SK-N-SH (cell line): ENCODE data around the gene HHIP. TPM values are rescaled to one million over a fixed set of nuclear protein-coding genes. Genes with fewer than 3 reads are reported as not detected.

Experiments
- CTCF ChIA-PET: fragments of 300-600, 350-600 bp; formaldehyde crosslinking; extraction: SDS; loops from one replicate; lab custom pipeline; 2021; lab: Yijun Ruan, JAX
- POLR2A ChIA-PET: fragments of 350-600 bp; sonication (Branson Sonifier 250); formaldehyde crosslinking; extraction: SDS; loops from one replicate; lab custom pipeline; 2020; ENCODE audit warnings: antibody characterized with exemption, inconsistent platforms; lab: Yijun Ruan, JAX
- DNase-seq: peaks from one replicate; pipeline ENCODE4 v3.0.0; 2012
- H2AFZ ChIP-seq: fragments of 200-600 bp; sonication (generic); 2 replicates; pipeline ENCODE4 v1.8.1; 2016; ENCODE audit warnings: antibody characterized with exemption, mild to moderate bottlenecking, low read depth
- H3F3A ChIP-seq: fragments of 200-600 bp; sonication (generic); replicated peaks from 2 replicates; pipeline ENCODE3; 2016; ENCODE audit warnings: antibody characterized with exemption, mild to moderate bottlenecking; ENCODE audit not compliant: insufficient read depth
- H3K27ac ChIP-seq, 2 experiments: fragments of 200-500 bp in 1 of 2; fragments of 200-600 bp in 1 of 2; sonication (Bioruptor generic) in 1 of 2; sonication (generic), shearing (Covaris generic) in 1 of 2; 2 replicates each; pipeline versions ENCODE4 v1.5.1 to v1.6.1; 2014 to 2016; ENCODE audit warnings: low read depth in 2 of 2, inconsistent platforms in 1 of 2, low read length in 1 of 2, mild to moderate bottlenecking in 1 of 2, mixed read lengths in 1 of 2
- H3K27me3 ChIP-seq: fragments of 200-600 bp; sonication (generic), shearing (Covaris generic); 2 replicates; pipeline ENCODE4 v1.6.1; 2016; ENCODE audit warnings: mixed run types; ENCODE audit not compliant: insufficient read depth
- H3K36me3 ChIP-seq, 2 experiments: fragments of 200-500 bp in 1 of 2; fragments of 200-600 bp in 1 of 2; sonication (Bioruptor generic) in 1 of 2; sonication (generic) in 1 of 2; replicated peaks in 1 of 2; 2 replicates each; pipeline versions ENCODE3 to v1.5.1; 2014 to 2016; ENCODE audit warnings: low read length in 1 of 2, mild to moderate bottlenecking in 1 of 2; ENCODE audit not compliant: insufficient read depth in 2 of 2, control insufficient read depth in 1 of 2
- H3K4me1 ChIP-seq, 2 experiments: fragments of 200-500 bp in 1 of 2; fragments of 200-600 bp in 1 of 2; sonication (Bioruptor generic) in 1 of 2; sonication (generic), shearing (Covaris generic) in 1 of 2; 2 replicates each; pipeline versions ENCODE4 v1.5.1 to v1.6.1; 2014 to 2016; ENCODE audit warnings: low read depth in 1 of 2, low read length in 1 of 2, mixed run types in 1 of 2; ENCODE audit not compliant: insufficient read depth in 2 of 2, control insufficient read depth in 1 of 2
- H3K4me2 ChIP-seq: fragments of 200-600 bp; sonication (generic), shearing (Covaris generic); 2 replicates; pipeline ENCODE4 v1.6.1; 2017; ENCODE audit warnings: mixed run types
- H3K4me3 ChIP-seq, 2 experiments: fragments of 200-500 bp in 1 of 2; fragments of 200-600 bp in 1 of 2; sonication (Bioruptor generic) in 1 of 2; sonication (generic), shearing (Covaris generic) in 1 of 2; 2 replicates each; pipeline versions ENCODE4 v1.5.1 to v1.8.1; 2014 to 2016; ENCODE audit warnings: low read depth in 2 of 2, inconsistent platforms in 1 of 2, low read length in 1 of 2, mild to moderate bottlenecking in 1 of 2, mixed read lengths in 1 of 2, moderate library complexity in 1 of 2
- H3K79me2 ChIP-seq: fragments of 200-600 bp; sonication (generic); 2 replicates; pipeline ENCODE4 v1.8.1; 2017; ENCODE audit warnings: mild to moderate bottlenecking; ENCODE audit not compliant: insufficient read depth
- H3K9ac ChIP-seq: fragments of 200-600 bp; sonication (generic); 2 replicates; pipeline ENCODE4 v1.6.1; 2017; ENCODE audit warnings: mixed run types
- H3K9me2 ChIP-seq: fragments of 200-600 bp; sonication (generic); 2 replicates; pipeline ENCODE4 v1.6.1; 2017; ENCODE audit warnings: mixed run types
- H3K9me3 ChIP-seq: fragments of 200-600 bp; sonication (generic); 2 replicates; pipeline ENCODE4 v1.6.1; 2017; ENCODE audit warnings: mixed run types, mild to moderate bottlenecking, moderate library complexity
- H4K20me1 ChIP-seq: fragments of 200-600 bp; sonication (generic); 2 replicates; pipeline ENCODE4 v1.6.1; 2017; ENCODE audit warnings: mild to moderate bottlenecking, mixed run types; ENCODE audit not compliant: insufficient read depth
- CTCF ChIP-seq: fragments of 200-600 bp; sonication (generic); IDR thresholded peaks from 2 replicates; pipeline ENCODE4 v1.6.1; 2017; ENCODE audit warnings: antibody characterized with exemption, mild to moderate bottlenecking, moderate library complexity
- ELF1 ChIP-seq: IDR thresholded peaks from 2 replicates; pipeline ENCODE4 v1.4.0; 2012
- EP300 ChIP-seq, 2 experiments: IDR thresholded peaks; 2 replicates each; pipeline versions ENCODE4 v1.4.0 to v1.6.1; 2012; ENCODE audit warnings: borderline replicate concordance in 1 of 2, low read depth in 1 of 2, low read length in 1 of 2
- EZH2phosphoT487 ChIP-seq: fragments of 200-600 bp; sonication (generic); IDR thresholded peaks from 2 replicates; pipeline ENCODE4 v1.6.1; 2017; ENCODE audit warnings: low read depth, mixed run types, mild to moderate bottlenecking, antibody characterized with exemption, moderate library complexity, borderline replicate concordance
- GATA2 ChIP-seq: sonication (generic); formaldehyde crosslinking; IDR thresholded peaks from 2 replicates; pipeline ENCODE4 v1.5.0; 2020; ENCODE audit warnings: mild to moderate bottlenecking, missing genetic modification reagents
- MXI1 ChIP-seq: IDR thresholded peaks from 2 replicates; pipeline ENCODE4 v1.6.1; 2012; ENCODE audit warnings: mild to moderate bottlenecking, low read depth, low read length, improper control_type of control experiment
- NFIC ChIP-seq: IDR thresholded peaks from 2 replicates; pipeline ENCODE4 v1.4.0; 2012; ENCODE audit warnings: borderline replicate concordance
- RAD21 ChIP-seq: IDR thresholded peaks from 2 replicates; pipeline ENCODE4 v1.6.1; 2012; ENCODE audit warnings: mild to moderate bottlenecking, low read length
- RCOR1 ChIP-seq: fragments of 150-350 bp; IDR thresholded peaks from 2 replicates; pipeline ENCODE4 v1.6.1; 2017; ENCODE audit warnings: antibody characterized with exemption, low read length
- SIN3A ChIP-seq: IDR thresholded peaks from 2 replicates; pipeline ENCODE4 v1.6.1; 2012; ENCODE audit warnings: low read depth, mild to moderate bottlenecking, low read length, moderate library complexity, borderline replicate concordance
- TAF1 ChIP-seq: IDR thresholded peaks from 2 replicates; pipeline ENCODE4 v1.6.1; 2012; ENCODE audit warnings: low read depth, mild to moderate bottlenecking, low read length, moderate library complexity, borderline replicate concordance
- TCF12 ChIP-seq: IDR thresholded peaks from 2 replicates; pipeline ENCODE4 v1.4.0; 2012
- USF2 ChIP-seq: fragments of 150-350 bp; IDR thresholded peaks from 2 replicates; pipeline ENCODE4 v1.6.1; 2017; ENCODE audit warnings: antibody characterized with exemption, low read length, low read depth, borderline replicate concordance
- YY1 ChIP-seq: IDR thresholded peaks from 2 replicates; pipeline ENCODE4 v1.4.0; 2012; ENCODE audit warnings: low read depth, mild to moderate bottlenecking
- WGBS: methylation state at CpG from one replicate; pipeline ENCODE4 v1.1.6; 2017; ENCODE audit warnings: low lambda C conversion rate; 5-methylcytosine and 5-hydroxymethylcytosine counted together
- polyA plus RNA-seq, 3 experiments: library from polyadenylated mRNA; depleted of rRNA; stranded (reverse); fragments of >200 nt; gene quantifications; 2 replicates each; pipeline ENCODE4 v1.2.3, GENCODE V29; 2012
- TF ChIP-seq, protein P1 (sequence below): IDR thresholded peaks from 2 replicates; pipeline ENCODE4 v1.4.0; 2012; ENCODE audit warnings: low read depth, borderline replicate concordance
- TF ChIP-seq, protein P2 (sequence below): IDR thresholded peaks from 2 replicates; pipeline ENCODE4 v1.6.1; 2012; ENCODE audit warnings: mild to moderate bottlenecking, low read depth, low read length, moderate library complexity

HHIP gene
- polyA plus RNA-seq, 1 of the 3 experiments (the other 2 are of a cell fraction) = 3.5 TPM

- WGBS = 5% methylated on average over 3 of the region's 3 CpGs
- CTCF ChIA-PET = no interaction called here
- no peaks in the 10 kb centered on the region for H3K9me2 ChIP-seq
Measured at GRCh38 chr4:144688035-144688569, 42.1 kb downstream of the HHIP start.

DNA sequence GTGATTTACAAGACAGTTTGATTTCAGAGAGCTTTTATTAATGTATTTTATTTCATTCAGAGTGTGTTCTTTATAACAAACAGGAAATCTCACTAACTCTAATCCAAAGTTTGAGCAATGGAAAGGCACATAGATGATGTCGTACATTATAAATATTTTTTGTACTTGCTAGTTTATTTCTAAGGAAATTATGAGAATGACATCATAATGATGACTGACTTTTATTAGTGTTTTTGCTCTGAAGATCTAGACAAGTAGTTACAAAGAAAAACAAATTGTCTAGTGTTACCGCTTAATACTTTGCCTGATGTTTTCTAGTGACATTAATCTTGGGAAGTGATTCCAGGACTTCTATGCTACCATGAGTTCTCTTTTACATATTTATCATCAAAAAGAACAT is 43.2 kb downstream of the HHIP start:
- 28% methylated on average over 2 of the region's 2 CpGs for WGBS
- Histone ChIP-seq H3K4me1 (no peaks in the 10 kb centered on the region), H3K4me3 (no peak overlapping the region), H4K20me1 (no peaks in the 10 kb centered on the region), H3K9me3 (no peaks in the 10 kb centered on the region), H3K36me3 (no peaks in the 10 kb centered on the region), H3K27me3 (no peaks in the 10 kb centered on the region), H3K4me2 (no peak overlapping the region), H2AFZ (no peak overlapping the region; the same call in 1 of the 2 replicates), H3F3A (no peaks in the 10 kb centered on the region), H3K27ac (no peak overlapping the region), H3K79me2 (no peaks in the 10 kb centered on the region), H3K9me2 (no peaks in the 10 kb centered on the region), H3K9ac (no peak overlapping the region)
- DNase-seq = no peak
- CTCF ChIA-PET = no interaction called here
- POLR2A ChIA-PET = no interaction called here
- TF ChIP-seq YY1 (no peak), RAD21 (no peak), TAF1 (no peak), USF2 (no peak), NFIC (no peak), GATA2 (CRISPR knock-in tag) (no peak), RCOR1 (no peak), CTCF (no peak)
- TF ChIP-seq, protein P1, sequence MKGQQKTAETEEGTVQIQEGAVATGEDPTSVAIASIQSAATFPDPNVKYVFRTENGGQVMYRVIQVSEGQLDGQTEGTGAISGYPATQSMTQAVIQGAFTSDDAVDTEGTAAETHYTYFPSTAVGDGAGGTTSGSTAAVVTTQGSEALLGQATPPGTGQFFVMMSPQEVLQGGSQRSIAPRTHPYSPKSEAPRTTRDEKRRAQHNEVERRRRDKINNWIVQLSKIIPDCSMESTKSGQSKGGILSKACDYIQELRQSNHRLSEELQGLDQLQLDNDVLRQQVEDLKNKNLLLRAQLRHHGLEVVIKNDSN = no peak

More at GRCh38 chr4:144688035-144688569, 42.1 kb downstream of the HHIP start:
- no peaks in the 10 kb centered on the region for H3K79me2 ChIP-seq
- no peaks in the 10 kb centered on the region for H3K27me3 ChIP-seq
- no peaks in the 10 kb centered on the region for H3F3A ChIP-seq
- H3K9me3 ChIP-seq = no peaks in the 10 kb centered on the region; the same call in 1 of the 2 replicates
- no peak overlapping the region for H3K4me2 ChIP-seq
- POLR2A ChIA-PET = no interaction called here
- H3K27ac ChIP-seq = no peak overlapping the region
- no peak for TF ChIP-seq ELF1
- no peak for TF ChIP-seq SIN3A
- TF ChIP-seq USF2 = no peak
- TF ChIP-seq, protein P2, sequence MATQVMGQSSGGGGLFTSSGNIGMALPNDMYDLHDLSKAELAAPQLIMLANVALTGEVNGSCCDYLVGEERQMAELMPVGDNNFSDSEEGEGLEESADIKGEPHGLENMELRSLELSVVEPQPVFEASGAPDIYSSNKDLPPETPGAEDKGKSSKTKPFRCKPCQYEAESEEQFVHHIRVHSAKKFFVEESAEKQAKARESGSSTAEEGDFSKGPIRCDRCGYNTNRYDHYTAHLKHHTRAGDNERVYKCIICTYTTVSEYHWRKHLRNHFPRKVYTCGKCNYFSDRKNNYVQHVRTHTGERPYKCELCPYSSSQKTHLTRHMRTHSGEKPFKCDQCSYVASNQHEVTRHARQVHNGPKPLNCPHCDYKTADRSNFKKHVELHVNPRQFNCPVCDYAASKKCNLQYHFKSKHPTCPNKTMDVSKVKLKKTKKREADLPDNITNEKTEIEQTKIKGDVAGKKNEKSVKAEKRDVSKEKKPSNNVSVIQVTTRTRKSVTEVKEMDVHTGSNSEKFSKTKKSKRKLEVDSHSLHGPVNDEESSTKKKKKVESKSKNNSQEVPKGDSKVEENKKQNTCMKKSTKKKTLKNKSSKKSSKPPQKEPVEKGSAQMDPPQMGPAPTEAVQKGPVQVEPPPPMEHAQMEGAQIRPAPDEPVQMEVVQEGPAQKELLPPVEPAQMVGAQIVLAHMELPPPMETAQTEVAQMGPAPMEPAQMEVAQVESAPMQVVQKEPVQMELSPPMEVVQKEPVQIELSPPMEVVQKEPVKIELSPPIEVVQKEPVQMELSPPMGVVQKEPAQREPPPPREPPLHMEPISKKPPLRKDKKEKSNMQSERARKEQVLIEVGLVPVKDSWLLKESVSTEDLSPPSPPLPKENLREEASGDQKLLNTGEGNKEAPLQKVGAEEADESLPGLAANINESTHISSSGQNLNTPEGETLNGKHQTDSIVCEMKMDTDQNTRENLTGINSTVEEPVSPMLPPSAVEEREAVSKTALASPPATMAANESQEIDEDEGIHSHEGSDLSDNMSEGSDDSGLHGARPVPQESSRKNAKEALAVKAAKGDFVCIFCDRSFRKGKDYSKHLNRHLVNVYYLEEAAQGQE = no peak
- TF ChIP-seq, protein P1 = no peak
- no peak for TF ChIP-seq TCF12
- TF ChIP-seq EZH2phosphoT487 = no peak
- no peak for TF ChIP-seq GATA2 (CRISPR knock-in tag)
- no peak for TF ChIP-seq MXI1
- no peak for TF ChIP-seq YY1
- no peak for TF ChIP-seq EP300 (IDR thresholded peaks at IDR 0.05; ENCODE audit: borderline replicate concordance in 1 of 2, low read depth in 1 of 2, low read length in 1 of 2)
- TF ChIP-seq, all 33 proteins: peak for 0
- Histone ChIP-seq H4K20me1 (no peaks in the 10 kb centered on the region), H3K9ac (no peak overlapping the region), H3K36me3 (no peaks in the 10 kb centered on the region), H2AFZ (no peak overlapping the region), H3K4me1 (no peaks in the 10 kb centered on the region), H3K4me3 (no peak overlapping the region)
- DNase-seq = no peak
